GM18951 (cell line): ENCODE results near the gene RPS28.
"Not testable (repeated sequence)": the region's sequence is repeated elsewhere in the genome, so short reads cannot be mapped to it uniquely, and the experiment has no call there.

Experiments
- POLR2A ChIP-seq: IDR thresholded peaks from 4 replicates; pipeline ENCODE4 v1.6.1; 2011; ENCODE audit warnings: mild to moderate bottlenecking; ENCODE audit not compliant: insufficient read length, insufficient read depth; ENCODE audit errors: extremely low read depth
- in situ Hi-C: fragments of 300-500 bp; cut with MboI; formaldehyde crosslinking; loops from one replicate; pipeline ENCODE4 v1.12.0; 2022; ENCODE audit warnings: low sequenced_read_pairs, mixed read lengths, inconsistent platforms; ENCODE audit not compliant: unreplicated experiment

RPS28 gene

DNA sequence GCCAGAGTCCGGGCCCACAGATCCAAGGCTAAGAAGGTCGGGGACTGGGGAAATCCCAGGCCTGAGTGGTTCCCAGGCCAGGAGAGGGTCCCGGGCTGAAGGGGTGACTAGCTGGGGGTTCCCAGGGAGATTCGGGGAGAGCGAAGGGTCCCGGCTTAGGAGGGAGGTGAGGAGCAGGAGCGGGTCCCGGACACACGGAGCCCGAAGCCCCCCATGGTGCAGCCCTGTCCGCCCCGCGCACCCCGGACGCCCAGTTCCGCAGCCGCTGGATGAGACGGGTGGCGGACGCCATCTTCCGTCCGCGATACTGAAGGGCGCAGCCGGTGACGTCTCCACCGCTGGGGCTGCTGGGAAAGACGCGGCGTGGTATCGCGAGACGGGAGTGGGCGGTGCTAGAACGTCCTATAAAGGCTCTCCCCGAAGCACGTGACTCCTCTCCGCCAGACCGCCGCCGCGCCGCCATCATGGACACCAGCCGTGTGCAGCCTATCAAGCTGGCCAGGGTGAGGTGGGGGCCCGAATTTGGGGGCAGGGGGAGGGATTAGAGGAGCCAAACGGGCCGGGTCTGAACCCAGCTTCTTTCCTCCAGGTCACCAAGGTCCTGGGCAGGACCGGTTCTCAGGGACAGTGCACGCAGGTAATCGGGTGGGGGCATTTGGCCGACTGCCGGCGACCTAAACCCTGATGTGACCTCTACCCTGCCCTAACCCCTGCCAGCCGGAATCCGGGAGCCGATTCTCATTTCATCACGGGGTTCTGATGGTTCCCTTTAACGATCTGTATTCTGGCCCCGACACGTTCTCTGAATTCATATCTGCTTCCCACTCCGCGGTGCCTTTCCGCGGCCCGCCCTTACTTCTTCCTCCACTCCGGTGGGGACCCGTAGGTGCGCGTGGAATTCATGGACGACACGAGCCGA is at the start of gene RPS28, which contains the start of gene NDUFA7:
RPS28 (plus strand) TSS at position 430 of the 919 bp plus-strand sequence; CDS start at position 465, 35 bp downstream.
NDUFA7 (minus strand) TSS at position 309 of the 919 bp plus-strand sequence; CDS start at position 292, 17 bp downstream.
- in situ Hi-C loops: no loop called here
- TF ChIP-seq POLR2A: peak; percentile 90

DNA sequence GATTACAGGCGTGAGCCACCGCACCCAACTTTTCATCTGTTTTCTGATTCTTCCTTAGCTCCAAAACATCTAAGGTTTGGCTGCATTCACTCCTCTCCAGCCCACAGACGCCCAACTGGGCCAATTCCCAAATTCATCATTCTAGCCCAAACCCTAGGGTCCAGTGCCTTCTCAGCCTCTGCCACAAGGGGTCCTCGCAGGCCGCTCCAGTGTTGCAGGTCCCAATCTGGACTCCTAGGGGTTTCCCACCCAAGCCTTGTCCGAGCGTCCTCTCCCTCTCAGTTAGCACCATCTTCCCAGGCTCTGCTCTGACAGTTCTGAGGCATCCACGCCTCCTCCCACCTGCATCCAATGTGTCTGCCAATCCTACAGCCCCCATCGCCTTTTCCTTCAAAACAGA is 44.8 kb upstream of the RPS28 start:
- in situ Hi-C loops: not testable (repeated sequence)

DNA sequence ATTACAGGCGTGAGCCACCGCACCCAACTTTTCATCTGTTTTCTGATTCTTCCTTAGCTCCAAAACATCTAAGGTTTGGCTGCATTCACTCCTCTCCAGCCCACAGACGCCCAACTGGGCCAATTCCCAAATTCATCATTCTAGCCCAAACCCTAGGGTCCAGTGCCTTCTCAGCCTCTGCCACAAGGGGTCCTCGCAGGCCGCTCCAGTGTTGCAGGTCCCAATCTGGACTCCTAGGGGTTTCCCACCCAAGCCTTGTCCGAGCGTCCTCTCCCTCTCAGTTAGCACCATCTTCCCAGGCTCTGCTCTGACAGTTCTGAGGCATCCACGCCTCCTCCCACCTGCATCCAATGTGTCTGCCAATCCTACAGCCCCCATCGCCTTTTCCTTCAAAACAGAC is 30.0 kb upstream of the RPS28 start:
- in situ Hi-C loops: not testable (repeated sequence)

DNA sequence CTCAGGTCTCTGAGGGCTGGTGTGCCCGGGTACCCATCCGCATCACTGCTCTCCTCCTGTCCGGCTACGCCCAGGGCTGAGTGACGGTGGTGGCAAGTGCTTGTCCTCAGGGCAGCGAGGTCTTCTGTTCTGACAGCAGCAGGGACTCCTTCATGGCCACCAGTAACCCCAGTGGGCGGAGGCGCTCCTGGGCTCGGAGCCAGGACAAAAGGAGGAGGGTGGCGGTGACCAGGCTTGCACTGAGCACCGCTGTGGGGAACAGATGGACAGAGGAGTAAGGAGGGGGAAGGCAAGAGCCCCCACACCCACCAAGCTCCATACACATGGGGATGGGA is 19.0 kb upstream of the RPS28 start:
- in situ Hi-C loops: no loop called here
- no peak for TF ChIP-seq POLR2A

DNA sequence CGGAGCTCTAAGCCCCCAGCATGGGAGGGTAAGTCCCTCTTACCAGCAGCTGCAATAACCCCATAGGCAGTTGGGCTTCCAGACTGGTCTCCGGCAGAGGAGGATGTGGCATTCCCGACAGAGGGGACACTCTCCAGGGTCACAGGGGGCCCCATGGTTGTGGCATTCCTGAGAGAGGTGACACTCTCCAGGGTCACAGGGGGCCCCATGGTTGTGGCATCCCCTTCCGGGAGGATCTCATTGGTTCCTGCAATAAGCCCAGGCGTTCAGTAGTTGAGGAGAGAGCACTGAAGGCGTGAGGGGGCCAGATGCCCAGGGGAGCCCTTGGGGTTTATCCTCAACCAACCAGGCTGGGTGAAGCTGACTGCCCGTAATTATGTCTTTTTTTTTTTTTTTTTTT is 18.6 kb upstream of the RPS28 start:
- in situ Hi-C loops: no loop called here
- TF ChIP-seq POLR2A: no peak

DNA sequence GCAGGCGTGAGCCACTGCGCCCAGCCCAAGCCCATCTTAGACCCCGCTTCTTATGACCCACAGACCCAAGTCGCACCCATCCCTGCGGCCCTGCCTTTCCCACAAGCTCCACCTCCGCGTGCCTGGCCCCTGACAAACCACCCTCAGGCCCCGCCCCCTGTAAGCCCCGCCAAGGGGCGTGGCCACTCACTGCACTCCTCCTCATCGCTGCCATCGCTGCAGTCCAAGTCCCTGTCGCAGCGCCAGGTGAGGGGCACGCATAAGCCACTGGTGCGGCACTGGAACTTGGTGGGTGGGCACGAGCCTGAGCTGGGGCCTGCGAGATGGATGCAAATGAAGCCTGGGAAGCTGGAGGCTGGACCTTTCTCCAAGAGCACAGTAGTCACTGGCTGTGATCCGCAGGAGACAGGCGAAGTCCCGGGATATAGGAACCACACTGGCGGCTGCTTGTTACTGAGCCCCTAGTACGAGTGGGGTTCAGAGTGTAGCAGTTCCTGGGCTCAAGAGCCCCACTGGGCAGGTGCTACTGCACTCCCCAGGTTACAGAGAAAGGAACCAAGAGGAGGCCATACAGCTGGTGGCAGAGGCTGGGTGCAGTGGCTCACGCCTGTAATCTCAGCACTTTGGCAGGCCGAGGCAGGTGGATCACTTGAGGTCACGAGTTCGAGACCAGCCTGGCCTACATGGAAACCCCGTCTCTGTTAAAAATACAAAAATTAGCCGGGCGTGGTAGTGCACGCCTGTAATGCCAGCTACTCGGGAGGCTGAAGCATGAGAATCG is 16.3 kb upstream of the RPS28 start:
- in situ Hi-C loops: no loop called here
- TF ChIP-seq POLR2A: no peak

DNA sequence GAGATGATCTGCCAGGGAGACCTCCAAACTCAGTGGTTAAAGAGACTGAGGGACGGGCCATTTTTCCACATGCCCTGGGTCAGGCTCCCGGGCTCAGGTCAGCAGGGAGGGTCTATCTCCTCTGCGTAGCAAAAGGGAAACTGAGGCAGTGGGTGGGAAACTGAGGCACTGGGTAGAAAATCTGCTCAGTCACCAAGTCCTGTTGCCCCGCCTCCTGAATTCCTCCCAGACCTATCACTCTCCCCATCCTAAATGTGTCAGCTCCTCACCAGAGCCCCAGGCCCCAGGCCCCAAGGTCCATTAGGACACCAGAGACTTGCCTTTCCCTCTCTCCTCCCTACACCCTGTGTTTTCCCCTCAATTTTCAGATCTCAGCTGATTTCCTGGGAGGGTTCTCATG is 15.5 kb upstream of the RPS28 start:
- no peak for TF ChIP-seq POLR2A
- in situ Hi-C loops: no loop called here

DNA sequence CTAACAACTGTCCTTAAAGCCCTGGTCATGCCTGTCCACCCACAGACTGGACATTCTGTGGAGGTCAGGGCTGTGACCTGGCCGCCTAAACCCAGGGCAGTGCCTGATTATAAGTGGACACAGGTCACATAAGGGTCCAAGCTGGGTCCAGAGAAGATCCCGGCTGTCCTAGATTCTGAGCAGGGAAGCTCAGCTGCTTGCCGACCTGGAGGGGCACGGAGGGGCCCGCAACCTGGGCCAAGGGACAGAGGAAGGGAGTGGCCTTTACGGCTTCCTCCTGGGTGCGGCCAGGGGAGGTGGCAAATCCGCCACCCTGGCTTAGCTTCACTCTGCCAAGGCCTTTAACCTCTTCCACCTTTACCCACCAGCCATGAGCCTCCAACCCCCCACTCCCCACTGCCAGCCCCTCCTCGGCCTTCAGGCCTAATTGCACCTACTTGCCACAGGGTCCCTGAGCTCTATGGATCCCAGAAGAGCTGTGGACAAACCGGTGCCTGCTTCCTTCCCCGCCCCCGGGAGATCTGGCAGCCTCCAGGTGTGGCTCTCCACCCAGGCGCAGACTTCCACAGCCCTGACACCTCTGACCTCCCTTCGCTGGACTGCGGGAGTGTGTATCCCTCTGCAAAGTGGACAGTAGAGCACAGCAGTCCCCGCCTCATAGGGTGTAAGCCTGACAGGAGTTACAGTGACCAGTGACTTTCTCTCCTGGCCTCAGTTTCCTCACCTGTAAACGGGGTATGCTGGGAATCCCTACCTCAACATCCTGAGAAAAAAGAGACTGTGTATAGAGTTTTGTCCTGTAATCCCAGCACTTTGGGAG is 14.9 kb upstream of the RPS28 start:
- in situ Hi-C loops: no loop called here
- no peak for TF ChIP-seq POLR2A

DNA sequence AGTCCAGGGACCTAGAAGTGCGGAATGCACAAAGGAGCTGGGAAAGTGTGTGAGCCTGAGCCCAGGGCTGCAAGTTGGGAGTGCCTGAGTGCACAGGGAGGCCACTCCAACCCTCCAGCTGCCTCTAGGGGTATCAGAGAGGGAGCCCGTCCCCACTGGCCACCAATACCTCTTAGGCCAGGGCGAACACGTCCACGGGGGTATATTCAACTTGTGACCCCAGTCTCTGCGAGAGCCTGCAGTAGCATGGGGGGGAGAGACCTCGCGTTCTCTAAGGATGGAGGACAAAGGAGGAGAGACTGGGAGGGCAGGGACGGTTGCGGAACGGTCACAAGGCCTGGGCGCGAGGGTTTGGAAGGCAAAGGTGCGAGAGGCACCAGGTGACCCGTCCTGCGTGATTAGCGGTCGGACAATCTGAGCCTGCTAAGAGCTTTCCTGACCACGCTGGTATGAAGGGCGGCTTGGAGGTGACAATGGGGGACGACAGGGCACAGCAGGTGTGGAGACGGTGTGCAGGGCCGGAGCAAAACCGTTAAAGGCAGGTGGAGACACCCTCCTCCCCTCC is 13.8 kb upstream of the RPS28 start:
- in situ Hi-C loops: no loop called here
- no peak for TF ChIP-seq POLR2A

DNA sequence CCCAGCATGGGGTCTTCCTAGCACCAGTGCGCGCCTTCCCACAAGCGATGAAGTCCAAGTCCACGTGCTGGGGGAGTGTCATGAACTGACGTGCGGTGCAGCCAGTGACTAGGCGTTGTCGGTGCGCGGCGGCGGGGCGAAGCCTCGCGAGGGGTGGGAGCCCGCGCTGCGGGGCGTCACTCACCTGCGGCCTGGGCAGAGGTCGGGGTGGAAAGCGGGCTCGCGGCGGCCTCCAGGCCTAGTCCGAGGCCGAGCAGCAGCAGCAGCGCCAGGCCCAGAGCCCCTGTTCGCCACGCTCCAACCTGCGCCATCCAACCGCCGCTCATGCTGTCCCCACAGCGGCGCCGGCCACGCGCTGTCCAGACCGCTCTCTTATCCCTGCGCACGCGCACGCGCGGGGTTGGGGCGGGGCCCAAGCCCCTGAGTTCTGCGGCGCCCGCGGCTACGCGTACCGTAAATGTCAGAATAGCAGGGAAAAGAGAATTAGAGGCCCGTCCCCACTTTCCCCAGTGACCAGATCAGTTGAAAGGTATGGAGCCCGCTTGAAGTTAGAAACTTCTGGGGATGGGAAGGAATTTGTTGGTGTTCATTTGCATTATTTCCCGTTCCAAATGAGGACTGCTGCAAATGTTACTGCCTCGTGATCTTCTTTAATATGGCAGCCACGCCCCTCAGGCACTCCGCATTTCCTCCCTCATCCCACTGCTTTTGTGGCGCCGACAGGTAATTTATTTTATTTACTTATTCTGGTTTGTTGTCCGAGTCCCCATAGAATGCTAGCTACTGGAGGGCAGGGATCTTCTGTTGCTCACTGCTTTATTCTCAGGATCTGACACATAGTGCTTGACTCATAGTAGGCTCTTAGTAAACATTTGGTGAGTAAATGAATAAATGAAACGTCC is 13.1 kb upstream of the RPS28 start, which contains the start of gene CD320:
CD320 (minus strand) TSS at position 394 of the 902 bp plus-strand sequence; CDS start at position 326, 68 bp downstream.
- in situ Hi-C loops: no loop called here
- TF ChIP-seq POLR2A: peak; percentile 87

DNA sequence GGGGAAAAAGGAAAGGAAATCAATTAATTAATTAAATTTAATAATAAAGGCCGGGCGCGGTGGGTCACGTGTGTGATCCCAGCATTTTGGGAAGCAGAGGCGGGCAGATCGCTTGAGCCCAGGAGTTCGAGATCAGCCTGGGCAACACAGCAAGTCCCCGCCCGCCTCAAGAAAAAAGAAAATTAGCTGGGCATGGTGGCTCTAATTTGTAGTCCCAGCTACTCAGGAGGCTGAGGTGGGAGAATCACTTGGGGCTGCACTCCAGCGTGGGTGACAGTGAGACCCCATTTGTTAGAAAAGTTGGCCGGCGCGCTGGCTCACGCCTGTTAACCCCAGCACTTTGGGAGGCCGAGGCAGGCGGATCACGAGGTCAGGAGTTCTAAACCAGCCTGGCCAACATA is 12.4 kb upstream of the RPS28 start:
- TF ChIP-seq POLR2A: no peak
- in situ Hi-C loops: no loop called here
